GM12873 (cell line): ENCODE data around the gene CLCN1.

Source experiments
- CTCF ChIP-seq: IDR thresholded peaks from 2 replicates; pipeline ENCODE4 v1.5.1; 2012; ENCODE audit warnings: low read depth, mild to moderate bottlenecking, moderate library complexity, low read length, control low read depth; ENCODE audit not compliant: insufficient read depth; ENCODE audit errors: missing control alignments

Gene CLCN1

GRCh38 chr7:143388491-143389101 is 72.7 kb downstream of the CLCN1 start:
- TF ChIP-seq CTCF, result no peak

GRCh38 chr7:143389316-143390103 is 73.6 kb downstream of the CLCN1 start:
- TF ChIP-seq CTCF, result no peak

GRCh38 chr7:143390104-143390772 is 74.3 kb downstream of the CLCN1 start:
- TF ChIP-seq CTCF, result no peak

GRCh38 chr7:143390773-143391317 is 74.9 kb downstream of the CLCN1 start:
- TF ChIP-seq CTCF, result no peak

- no peak for TF ChIP-seq CTCF
These were observed 75.8 kb downstream of the CLCN1 start for GRCh38 chr7:143391462-143392404.

- no peak for TF ChIP-seq CTCF
These were observed 77.0 kb downstream of the CLCN1 start for GRCh38 chr7:143392875-143393266.
